Measurements from ENCODE around the gene ARHGAP18.

The ARHGAP18 gene

DNA sequence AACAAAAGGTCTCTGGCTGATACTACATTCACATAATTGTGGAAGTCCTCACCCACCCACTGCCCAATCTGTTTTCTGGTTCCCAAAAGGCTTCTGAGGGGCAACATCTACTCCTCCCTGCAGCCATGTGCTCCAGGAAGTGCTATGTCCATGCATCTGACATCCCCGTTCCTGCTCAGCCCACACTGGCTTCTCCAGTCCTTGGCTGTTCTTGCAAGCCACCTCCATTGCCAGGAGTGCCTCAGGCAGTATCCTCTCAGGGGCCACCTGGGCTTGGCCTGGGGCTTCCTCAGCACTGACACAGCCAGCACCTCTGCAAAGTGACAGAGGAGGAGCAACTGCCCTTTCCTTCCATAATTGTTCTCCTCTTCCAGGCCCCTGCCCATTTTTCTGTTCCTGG lies 18.3 kb downstream of the ARHGAP18 start:
- no peak for DNase-seq (ENCODE audit: low spot score)

GRCh38 chr6:129691043-129691640 lies 18.8 kb downstream of the ARHGAP18 start:
- no peak for DNase-seq (ENCODE audit: low spot score)

GRCh38 chr6:129686941-129687627 lies 22.9 kb downstream of the ARHGAP18 start:
- DNase-seq (ENCODE audit: low spot score): peak; percentile 23

- DNase-seq (ENCODE audit: low spot score): no peak
Observed at GRCh38 chr6:129685662-129686031, 24.3 kb downstream of the ARHGAP18 start.

DNA sequence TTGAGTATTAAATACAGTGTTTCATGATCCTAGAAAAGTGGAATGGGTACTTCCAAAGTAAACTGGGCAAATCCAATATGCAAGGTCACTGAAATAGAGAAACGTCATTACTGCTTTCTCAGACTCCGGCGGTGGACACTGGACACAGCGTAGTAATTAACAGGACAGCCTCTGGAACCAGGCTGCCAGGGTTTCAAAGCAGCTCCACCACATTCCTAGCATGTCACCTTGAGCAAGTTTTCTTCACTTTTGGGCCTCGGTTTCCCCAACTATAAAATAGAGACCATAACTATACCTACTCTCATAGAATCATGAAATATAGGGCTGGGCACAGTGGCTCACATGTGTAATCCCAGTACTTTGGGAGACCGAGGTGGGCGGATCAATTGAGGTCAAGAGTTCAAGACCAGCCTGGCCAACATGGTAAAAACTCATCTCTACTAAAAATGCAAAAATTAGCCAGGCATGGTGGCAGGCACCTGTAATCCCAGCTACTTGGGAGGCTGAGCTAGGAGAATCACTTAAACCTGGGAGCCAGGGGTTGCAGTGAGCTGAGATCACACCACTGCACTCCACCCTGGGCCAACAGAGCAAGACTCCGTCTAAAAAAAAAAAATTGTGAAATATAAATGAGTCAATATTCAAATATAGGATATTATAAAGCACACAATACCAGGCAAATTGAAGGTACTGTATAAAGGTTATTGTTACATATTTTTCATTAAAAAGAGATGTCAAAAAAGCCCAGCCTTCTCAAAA lies 24.9 kb downstream of the ARHGAP18 start:
- DNase-seq (ENCODE audit: low spot score): no peak

DNA sequence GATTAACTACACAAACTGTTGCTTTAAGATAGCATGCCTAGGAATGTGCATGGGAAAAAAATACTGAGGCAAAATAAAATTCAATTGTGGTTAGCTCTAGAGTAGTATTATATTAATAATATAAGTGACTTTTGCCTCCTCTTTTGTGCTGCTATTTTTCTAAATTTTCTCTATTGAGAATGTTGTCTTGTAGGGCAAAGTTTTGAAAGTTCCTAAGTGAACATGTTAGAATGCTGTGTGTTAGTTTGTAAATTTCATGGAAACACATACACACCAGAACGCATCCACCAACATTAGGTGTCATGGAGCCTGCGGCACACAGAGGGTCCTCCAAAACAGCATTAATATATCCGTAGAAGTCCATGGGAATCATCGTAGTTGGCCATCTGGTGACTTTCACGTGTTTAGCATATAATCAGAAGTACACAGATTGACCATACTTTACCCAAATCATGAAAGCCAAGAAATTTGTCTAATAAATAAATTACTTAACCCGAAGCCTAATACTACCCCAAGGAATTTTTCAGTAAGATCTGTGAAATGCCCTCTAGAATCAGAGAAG lies 25.6 kb downstream of the ARHGAP18 start:
- DNase-seq (ENCODE audit: low spot score): no peak

GRCh38 chr6:129683601-129684322 lies 26.2 kb downstream of the ARHGAP18 start:
- DNase-seq (ENCODE audit: low spot score): peak; percentile 59

DNA sequence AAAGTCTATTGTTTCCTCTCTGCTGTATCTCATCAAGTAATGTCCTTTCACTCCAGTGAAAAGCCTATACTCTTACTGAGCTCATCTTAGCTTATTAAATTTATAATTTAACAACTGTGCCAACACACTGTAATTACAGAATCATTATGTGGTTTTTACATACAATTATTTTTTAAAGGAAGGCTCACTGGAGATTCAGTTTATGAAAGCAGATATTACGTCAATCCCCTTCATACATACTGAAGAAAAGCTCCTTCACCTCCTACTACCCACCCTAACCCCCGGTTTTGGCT lies 28.1 kb downstream of the ARHGAP18 start:
- no peak for DNase-seq (ENCODE audit: low spot score)

- DNase-seq (ENCODE audit: low spot score): no peak
Observed at GRCh38 chr6:129680633-129681032, 29.3 kb downstream of the ARHGAP18 start.

GRCh38 chr6:129679758-129680157 lies 30.2 kb downstream of the ARHGAP18 start:
- DNase-seq (ENCODE audit: low spot score): no peak

DNA sequence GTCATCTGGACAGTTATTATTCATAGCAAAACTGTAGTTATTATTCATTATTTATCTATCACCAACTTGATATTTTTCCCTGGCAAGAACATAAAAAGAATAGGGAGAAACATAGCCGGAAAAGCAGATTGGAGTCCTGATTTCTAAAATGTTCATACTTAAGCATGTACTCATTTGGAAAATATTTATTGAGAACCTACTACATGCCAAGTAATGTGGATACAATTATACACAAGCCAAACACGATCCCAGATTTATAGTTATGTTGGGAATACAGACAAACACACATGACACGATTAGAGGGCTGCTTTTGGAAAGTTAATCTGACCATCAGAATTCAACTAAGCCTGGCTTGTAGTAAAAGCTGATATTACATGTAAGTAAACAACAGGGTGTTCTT lies 30.7 kb downstream of the ARHGAP18 start:
- DNase-seq (ENCODE audit: low spot score): no peak

- DNase-seq (ENCODE audit: low spot score): no peak
Observed at GRCh38 chr6:129678463-129678862, 31.5 kb downstream of the ARHGAP18 start.

- no peak for DNase-seq (ENCODE audit: low spot score)
Observed at GRCh38 chr6:129677620-129678325, 32.2 kb downstream of the ARHGAP18 start.

- no peak for DNase-seq (ENCODE audit: low spot score)
Observed at GRCh38 chr6:129675669-129676472, 34.1 kb downstream of the ARHGAP18 start.

DNA sequence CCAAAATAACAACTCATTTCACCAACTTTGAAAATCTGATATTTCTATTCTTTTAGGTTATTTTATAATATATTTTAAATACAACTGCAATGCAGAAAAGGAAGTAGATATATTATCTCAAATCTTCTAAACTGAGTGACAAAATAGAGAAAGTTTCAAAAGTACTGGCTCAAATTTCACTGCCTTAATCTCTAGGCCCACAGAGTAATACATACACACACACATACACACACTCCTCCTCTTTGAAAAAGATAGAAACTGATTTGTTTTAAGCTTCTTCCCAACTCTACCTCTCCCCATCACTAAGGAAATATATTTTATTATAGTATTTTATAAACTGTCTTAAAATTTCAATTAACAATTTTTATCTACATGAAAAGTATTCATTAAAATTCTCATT lies 36.2 kb downstream of the ARHGAP18 start:
- no peak for DNase-seq (ENCODE audit: low spot score)

GRCh38 chr6:129672881-129673631 lies 36.9 kb downstream of the ARHGAP18 start:
- DNase-seq (ENCODE audit: low spot score): no peak

DNA sequence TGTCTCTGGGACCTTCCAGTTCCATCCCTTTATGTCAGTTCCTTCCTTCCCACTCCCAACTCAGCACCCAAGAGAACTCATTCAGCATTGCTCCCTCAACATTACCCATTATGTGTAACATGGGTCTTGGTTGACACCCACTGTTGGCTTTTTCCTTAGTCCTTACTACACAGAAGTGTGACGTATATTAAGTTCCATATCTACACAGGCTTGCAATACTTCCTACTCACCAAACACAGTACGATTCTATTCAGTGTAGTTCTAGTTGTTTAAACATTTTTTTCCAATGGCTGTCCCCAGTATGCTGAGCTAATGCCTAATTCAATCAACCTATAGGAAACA lies 37.7 kb downstream of the ARHGAP18 start:
- no peak for DNase-seq (ENCODE audit: low spot score)

DNA sequence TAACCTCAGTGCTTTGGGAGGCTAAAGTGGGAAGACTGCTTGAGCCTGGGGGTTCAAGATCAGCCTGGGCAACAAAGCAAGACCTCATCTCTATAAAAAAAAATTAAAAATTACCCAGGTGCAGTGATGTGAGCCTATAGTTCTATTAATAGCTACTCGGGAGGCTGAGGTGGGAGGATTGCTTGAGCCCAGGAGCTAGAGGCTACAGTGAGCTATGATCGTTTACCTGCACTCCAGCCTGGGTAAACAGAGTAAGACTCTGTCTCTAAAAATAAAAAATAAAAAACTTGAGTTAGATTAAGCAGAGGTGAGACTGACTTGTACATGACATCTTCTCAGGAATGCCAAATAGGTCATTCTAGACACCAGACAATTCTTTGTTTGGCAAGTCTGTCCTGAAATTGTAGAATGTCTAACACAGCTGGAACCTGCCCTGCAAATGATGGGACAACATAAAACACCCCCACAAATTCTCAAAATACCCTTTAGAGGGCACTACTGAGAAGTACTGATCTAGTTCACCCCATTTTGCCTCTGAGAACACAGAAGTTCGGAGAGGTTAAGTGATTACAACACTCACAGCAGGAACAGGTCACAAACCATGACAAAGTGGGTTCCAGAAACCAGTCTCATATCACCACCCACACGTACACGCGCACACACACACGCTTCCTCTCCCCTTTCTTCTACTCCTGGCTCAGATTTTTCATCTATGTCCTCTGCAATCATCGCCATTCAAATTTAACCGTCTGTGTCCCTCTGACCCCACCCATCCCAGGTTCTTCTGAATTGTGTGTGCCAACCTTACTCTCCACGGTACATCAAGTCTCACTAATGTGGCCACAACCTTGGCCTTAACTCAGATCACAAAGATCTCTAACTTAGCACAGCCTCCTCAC lies 38.3 kb downstream of the ARHGAP18 start:
- DNase-seq (ENCODE audit: low spot score): peak; percentile 21

DNA sequence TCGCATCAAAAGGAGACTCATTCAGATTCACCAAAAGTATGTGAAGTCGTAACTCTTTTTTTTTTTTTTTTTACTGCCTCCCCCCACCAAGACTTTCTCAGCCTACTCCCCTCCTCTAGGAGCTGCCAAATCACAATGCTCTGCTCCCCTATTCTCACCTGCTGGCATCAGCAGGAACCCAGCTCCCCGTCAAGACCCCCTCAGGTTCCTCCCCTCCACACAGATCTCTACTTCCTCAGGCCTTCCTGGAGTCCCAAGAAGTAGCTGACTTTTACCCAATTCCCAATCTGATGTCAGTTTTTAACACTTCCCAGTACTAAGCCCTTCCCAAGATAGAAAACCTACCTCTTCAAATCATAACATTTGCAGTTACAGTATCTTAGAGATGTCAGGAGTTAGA lies 39.3 kb downstream of the ARHGAP18 start:
- DNase-seq (ENCODE audit: low spot score): no peak

All from globus pallidus (tissue), 1 donor.